KOPT-K1 (cell line): ENCODE measurements around the gene TEKT5.
"Not testable (repeated sequence)": the region's sequence is repeated elsewhere in the genome, so short reads cannot be mapped to it uniquely, and the experiment has no call there.

Source experiments
- H3K27ac ChIP-seq: fragments of 200-600 bp; sonication (generic); 2 replicates; pipeline ENCODE4 v1.5.1; 2016; ENCODE audit warnings: antibody characterized with exemption, mild to moderate bottlenecking, low read depth, low read length; ENCODE audit not compliant: poor library complexity, severe bottlenecking
- H3K36me3 ChIP-seq: fragments of 200-600 bp; sonication (generic); 2 replicates; pipeline ENCODE4 v1.5.1; 2017; ENCODE audit warnings: antibody characterized with exemption, mild to moderate bottlenecking, low read length, moderate library complexity; ENCODE audit not compliant: insufficient read depth
- H3K9me3 ChIP-seq: fragments of 200-600 bp; sonication (generic); 2 replicates; pipeline ENCODE4 v1.5.1; 2017; ENCODE audit warnings: antibody characterized with exemption, low read length, mild to moderate bottlenecking; ENCODE audit not compliant: insufficient read depth, poor library complexity, severe bottlenecking

TEKT5 gene

DNA sequence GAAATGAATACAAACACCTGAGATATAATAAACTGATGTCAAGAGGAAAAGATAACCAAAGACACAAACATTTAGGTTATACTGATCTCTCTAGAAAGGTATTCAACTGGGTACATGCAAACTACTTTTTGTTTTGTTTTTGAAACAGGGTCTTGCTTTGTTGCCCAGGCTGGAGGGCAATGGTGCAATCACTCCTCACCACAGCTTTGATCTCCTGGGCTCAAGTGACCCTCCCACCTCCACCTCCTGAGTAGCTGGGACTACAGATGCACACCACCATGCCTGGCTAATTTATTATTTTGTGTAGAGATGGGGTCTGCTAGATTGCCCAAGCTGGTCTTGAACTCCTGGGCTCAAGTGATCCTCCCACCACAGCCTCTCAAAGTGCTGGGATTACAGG lies 38.1 kb downstream of the TEKT5 start:
- H3K27ac ChIP-seq: no peak overlapping the region
- no peaks in the 10 kb centered on the region for H3K9me3 ChIP-seq
- no peaks in the 10 kb centered on the region for H3K36me3 ChIP-seq

DNA sequence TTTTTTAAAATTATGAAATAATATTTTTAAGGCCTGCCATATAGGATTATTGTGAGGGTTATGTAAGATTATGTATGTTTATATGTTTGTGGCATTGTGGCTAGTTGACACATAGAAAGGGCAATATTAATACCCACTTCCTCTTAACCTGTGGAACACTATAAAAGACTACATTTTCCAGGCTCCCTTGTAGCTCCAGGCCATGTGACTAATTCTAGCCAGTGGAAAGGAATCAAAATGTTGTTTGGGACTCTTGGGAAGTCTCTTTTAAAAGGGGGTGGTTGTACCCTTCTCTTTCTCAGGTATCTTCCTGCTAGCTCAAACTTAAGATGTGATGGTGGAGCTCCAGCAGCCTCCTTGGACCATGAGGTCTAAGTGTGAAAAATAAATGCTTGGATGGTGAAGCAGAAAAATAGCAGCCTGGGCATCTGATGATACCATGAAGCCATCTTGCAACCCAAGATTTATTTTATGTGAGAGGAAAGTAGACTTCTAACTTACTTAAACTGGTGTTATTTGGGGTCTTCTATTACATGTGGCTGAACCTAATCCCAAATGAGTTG lies 39.2 kb downstream of the TEKT5 start:
- H3K36me3 ChIP-seq: no peaks in the 10 kb centered on the region
- no peak overlapping the region for H3K27ac ChIP-seq
- no peaks in the 10 kb centered on the region for H3K9me3 ChIP-seq

DNA sequence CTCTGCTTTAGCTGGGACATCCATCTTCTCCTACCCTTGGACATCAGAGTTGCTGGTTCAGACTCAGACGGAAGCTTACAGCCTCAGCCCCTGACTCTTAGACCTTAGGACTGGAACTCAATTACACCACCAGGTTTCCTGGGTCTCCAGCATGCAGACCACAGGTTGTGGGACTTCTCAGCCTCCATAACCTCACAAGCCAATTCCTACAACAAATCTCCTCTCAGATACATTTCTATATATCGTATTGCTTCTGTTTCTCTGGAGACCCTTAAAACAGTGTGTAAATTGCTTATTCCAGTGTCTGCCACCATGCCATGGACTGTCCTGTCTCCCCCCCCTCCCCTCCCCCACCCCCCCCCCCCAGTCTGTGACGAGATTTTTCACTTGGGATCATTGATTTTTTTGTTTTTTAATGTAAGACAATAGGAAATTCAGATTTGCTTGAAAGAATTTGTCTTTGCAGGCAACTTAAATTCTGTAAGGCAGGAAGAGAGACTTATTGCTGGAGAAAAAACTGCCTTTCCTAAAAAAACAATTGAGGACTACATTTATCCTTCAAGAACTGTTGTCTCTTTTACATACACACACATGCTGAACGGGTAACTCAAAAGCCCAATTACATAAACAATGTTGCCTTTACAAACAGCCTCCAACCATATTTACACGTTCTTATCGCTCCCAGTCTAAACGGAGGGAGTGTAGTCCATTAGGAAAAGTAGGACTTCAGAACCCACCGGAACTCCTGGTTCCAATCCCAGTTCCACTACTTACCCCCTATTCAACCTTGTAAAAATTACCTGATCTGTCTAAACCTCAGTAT lies 39.9 kb downstream of the TEKT5 start:
- no peaks in the 10 kb centered on the region for H3K36me3 ChIP-seq
- no peak overlapping the region for H3K27ac ChIP-seq
- no peaks in the 10 kb centered on the region for H3K9me3 ChIP-seq

DNA sequence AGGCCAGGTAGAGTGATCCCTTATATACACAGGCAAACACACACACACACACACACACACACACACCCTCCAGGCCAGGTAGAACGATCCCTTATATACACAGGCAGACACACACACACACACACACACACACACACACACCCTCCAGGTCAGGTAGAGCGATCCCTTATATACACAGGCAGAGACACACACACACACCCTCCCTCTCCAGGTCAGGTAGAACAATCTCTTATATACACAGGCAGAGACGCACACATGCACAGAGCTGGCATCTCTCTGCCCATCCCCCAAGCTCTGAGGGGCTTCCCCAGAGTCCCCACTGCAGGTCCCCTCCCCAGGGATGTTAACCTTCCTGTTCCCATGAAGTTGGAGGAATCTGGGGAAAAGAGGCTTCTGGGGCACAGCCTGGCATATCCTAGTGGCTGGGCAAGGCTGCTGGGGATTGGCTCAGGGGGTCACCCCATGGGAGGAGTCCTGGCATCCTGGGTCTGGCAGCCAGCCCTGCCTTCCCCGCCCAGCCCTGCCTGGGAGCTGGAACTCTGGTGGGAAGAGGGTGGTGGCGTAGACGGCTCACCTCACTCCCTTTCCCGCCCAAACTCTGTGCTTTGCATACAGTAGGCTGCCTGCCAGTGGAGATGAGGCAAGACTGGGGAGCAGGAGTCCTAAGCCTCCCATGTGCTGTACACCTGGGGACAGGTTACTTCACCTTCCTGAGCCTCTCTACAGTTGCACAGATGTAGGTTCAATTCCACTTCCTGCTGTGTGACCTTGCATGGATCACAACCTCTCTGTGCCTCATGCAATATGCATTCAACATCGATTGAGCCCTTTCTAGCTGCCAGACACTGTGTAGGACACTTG lies 41.8 kb downstream of the TEKT5 start:
- Histone ChIP-seq H3K27ac (no peak overlapping the region), H3K36me3 (no peaks in the 10 kb centered on the region), H3K9me3 (no peaks in the 10 kb centered on the region)

DNA sequence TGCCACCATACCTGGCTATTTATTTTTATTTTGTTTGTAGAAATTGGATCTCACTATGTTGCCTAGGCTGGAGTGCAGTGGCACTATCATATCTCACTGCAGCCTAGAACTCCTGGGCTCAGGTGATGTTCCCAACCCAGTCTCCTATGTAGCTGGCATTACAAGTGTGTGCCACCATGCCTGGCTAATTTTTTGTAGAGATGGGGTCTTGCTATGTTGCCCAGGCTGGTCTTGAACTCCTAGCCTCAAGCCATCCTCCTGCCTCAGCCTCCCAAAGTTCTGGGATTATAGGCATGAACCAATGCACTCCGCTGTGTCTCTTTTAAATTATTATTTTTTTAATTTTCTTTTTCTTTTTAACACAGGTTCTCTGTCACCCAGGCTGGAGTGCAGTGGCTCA lies 45.6 kb downstream of the TEKT5 start:
- H3K36me3 ChIP-seq, H3K9me3 ChIP-seq, H3K27ac ChIP-seq: not testable (repeated sequence)

DNA sequence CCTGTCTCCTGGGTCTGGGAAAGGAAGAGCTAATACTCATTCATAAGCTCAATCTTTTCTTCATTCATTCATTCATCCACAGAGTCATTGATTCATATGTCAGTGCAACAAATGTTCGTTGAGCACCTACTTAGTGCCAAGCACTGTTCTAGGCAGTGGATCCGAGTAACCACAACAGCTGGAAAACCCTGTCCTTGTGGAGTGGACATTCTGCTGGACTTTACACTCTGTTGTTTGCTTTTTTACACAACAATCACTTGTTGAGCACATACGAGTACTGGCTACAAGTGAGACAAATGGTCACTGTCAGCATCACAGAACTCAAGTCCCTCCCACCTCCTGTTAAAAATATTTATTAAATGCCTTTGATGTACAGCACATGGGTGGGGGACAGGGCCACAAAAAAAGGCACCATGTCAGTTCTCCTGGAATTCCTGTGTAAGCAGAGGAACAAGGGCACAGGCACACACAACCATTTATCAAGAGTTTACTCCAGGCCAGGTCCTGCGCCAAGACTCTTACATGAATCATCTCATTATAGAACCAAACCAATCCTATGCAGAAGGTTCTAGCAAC lies 46.9 kb downstream of the TEKT5 start:
- no peaks in the 10 kb centered on the region for H3K36me3 ChIP-seq
- H3K27ac ChIP-seq: no peak overlapping the region
- no peaks in the 10 kb centered on the region for H3K9me3 ChIP-seq

DNA sequence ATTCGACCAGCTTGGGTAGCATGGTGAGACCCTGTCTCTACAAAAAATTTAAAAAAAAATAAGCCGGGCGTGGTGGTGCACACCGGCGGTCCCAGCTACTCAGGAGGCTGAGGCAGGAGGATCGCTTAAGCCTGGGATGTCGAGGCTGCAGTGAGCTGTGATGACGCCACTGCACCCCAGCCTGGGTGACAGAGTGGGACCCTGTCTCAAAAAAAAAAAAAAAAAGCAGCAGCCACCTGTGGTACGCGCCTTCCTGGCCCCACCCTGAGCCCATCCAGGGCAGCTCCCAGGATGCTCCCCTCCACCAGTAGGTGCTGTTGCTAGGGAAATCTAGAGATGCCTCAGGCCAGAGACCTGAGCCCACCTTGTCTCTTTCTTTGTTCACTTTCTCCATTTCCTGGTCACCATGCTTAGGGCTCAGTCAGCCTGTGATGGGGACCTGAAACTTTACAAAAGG lies 47.4 kb downstream of the TEKT5 start:
- H3K9me3 ChIP-seq: no peaks in the 10 kb centered on the region
- H3K36me3 ChIP-seq: no peaks in the 10 kb centered on the region
- no peak overlapping the region for H3K27ac ChIP-seq

DNA sequence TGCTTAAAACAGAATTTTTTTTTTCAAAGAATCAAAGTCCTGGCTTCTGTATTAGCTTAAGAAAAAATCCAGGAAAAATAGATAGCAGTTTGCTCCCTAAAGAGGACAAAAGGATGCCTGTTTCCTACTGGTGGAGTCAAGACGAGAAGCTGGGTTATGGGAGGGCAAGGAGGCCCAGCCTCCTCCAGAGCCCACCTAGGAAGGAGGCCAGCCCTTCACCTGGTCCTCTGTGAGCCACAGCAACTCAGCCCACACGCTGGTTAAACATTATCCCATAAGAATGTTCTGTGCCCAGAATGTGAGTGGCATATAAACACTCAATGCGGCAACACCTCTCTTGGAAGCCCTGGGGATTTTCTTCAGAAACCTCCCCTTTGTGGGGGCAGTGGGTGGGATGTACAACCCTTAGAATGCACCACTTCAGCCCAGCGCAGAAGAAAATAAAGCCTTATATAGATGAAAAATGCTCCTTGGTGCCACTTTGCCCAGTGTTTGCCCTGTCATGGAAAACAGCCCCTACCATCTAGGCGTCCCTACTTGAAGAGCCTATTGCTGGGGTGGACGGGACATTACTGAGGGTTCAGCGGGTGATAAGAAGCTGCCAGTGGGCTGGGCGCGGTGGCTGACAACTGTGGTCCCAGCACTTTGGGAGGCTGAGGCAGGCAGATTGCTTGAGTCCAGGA lies 48.0 kb downstream of the TEKT5 start:
- Histone ChIP-seq H3K36me3 (no peaks in the 10 kb centered on the region), H3K9me3 (no peaks in the 10 kb centered on the region), H3K27ac (no peak overlapping the region)

DNA sequence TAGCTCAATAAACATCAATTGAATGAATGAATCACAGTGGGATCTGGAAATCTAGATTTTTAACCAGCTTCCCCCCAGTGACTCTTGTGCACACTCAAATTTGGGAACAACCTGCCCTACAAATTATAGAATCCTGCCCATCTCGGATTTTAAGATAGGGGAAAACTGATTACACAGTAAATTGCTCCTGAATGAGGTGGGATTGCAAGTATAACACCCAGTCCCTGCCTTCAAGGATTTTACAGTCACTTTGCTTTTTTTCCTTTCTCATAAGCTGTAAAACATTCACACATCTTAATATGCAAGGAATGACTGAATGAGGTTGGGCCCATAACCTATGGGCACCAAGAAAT lies 48.5 kb downstream of the TEKT5 start:
- H3K27ac ChIP-seq: no peak overlapping the region
- peaks cover 1% of the 10 kb centered on the region for H3K9me3 ChIP-seq
- no peaks in the 10 kb centered on the region for H3K36me3 ChIP-seq

DNA sequence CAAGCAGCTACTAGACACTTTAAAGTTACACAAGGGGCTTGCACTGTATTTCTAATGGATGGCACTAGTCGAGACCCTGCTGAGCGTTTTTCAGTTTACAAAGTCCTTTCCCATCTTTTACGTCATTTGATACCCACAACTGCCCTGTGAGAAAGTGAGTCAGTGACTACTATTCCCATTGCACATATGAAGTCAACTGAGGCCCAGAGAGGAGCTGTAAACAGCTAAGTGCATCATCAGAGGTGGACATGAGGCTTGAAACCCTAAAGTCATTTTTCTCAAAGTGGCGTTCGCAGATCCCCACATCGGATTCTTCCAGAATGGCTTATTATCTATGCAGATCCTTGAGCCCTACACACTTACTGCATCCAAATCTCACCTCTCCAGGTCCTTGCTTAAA lies 50.6 kb downstream of the TEKT5 start:
- Histone ChIP-seq H3K36me3 (no peaks in the 10 kb centered on the region), H3K27ac (no peak overlapping the region), H3K9me3 (peaks cover 5% of the 10 kb centered on the region)

DNA sequence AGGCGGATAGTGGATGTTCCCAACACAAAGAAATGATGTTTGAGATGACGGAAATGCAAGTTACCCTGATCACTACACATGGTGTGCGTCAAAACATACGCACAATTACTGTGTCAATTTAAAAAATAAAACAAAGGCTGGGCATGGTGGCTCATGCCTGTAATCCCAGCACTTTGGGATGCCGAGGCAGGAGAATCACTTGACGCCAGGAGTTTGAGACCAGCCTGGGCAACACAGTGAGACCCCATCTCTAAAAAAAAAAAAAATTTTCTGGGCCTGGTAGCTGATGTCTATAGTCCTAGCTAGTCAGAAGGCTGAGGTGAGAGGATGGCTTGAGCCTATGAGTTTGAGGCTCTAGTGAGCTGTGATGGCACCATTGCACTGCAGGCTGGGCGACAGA lies 51.8 kb downstream of the TEKT5 start:
- Histone ChIP-seq H3K36me3 (no peaks in the 10 kb centered on the region), H3K27ac (no peak overlapping the region), H3K9me3 (peaks cover 5% of the 10 kb centered on the region)

DNA sequence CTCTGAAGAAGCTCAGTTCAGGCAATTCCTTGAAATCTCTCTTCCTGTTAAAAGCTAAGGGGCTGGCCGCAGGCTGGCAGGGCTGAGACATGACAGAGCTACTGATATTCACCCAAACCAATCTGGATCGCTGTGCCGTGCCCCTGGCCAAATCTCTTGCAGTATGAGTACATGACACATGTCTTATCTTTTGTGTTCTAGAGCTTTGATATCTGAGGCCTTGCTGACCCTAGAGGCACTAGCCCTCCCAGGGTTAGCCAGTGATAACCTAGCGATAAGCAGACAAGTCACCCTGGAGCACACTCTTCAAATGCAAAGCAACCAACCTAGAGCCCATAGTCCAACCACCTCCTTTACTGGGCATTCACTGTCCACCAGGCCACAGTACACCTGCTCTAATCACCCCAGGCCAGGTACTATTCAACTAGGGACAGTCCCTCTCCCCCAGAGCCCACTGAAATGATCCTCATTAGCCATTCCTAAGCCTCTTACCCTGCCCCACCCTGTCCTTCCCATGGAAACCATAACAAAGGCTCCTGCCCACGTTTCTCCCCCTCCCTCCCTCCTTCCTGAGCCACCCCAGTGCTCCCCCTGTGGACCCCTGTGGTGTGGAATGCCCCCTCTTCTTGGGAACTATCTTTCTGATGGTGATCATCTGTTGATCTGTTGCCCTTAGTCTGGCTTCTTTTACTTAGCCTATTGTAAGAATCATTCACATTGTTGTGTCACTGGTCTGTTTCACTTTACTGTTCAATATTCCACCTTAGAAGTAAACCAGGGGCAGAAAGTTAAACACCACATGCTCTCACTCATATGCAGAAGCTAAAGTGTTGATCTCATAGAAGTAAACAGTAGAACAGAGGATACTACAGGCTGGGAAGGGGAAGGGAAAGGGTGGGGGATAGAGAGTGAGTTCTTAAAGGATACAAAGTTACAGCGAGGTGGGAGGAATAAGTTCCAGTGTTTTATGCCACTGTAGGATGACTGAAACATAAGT lies 52.5 kb downstream of the TEKT5 start:
- peaks cover 5% of the 10 kb centered on the region for H3K9me3 ChIP-seq
- no peak overlapping the region for H3K27ac ChIP-seq
- no peaks in the 10 kb centered on the region for H3K36me3 ChIP-seq

DNA sequence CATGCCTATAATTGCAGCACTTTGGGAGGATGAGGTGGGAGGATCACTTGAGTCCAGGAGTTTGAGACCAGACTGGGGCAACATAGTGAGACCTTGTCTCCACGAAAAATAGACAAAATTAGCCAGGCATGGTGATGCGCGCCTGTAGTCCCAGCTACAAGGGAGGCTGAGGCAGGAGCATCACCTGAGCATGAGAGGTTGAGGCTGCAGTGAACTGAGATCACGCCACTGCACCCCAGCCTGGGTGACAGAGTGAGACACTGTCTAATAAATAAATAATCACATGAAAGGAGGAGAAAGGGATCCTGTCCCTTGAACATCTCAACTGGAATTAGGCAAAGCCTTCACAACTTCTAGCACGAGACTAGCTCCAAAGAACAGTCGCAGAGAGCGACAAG lies 53.2 kb downstream of the TEKT5 start:
- H3K9me3 ChIP-seq: peaks cover 5% of the 10 kb centered on the region
- no peaks in the 10 kb centered on the region for H3K36me3 ChIP-seq
- no peak overlapping the region for H3K27ac ChIP-seq

DNA sequence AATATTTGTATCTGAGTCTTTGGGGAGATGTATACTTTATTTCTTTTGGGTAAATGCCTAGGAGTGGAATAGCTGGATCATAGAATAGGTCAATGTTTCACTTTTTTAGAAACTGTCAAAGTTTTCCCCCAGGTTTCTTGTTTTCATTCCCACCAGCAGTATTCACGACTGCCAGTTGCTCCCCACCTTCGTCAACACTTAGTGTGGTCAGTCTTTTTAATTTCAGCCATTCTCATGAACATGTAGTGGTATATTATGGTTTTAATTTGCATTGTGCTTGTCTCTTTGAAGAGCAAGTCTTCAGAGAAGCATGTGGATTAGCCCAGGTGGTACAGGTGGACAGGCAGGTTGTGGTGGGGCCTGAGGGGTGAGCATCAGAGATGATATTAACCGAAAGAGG lies 53.8 kb downstream of the TEKT5 start:
- H3K9me3 ChIP-seq: peaks cover 5% of the 10 kb centered on the region
- no peaks in the 10 kb centered on the region for H3K36me3 ChIP-seq
- H3K27ac ChIP-seq: no peak overlapping the region
